ENCODE data around the gene RAB1B.
A peak's percentile ranks its signal among the peaks of the same experiment; 100 is the strongest.
"Not testable (repeated sequence)": the region's sequence is repeated elsewhere in the genome, so short reads cannot be mapped to it uniquely, and the experiment has no call there.

RAB1B gene

GRCh38 chr11:66310324-66310723 lies 41.9 kb downstream of the RAB1B start:
- no peak for TF ChIP-seq CTCF (IDR thresholded peaks at IDR 0.05; ENCODE audit: insufficient read depth, low read length, poor library complexity, severe bottlenecking)
- DNase-seq (ENCODE audit: extremely low read depth, insufficient read length): no peak
- H3K4me3 ChIP-seq (replicated peaks; ENCODE audit: low read depth, low read length): no peak overlapping the region
- H3K27me3 ChIP-seq (replicated peaks; ENCODE audit: control insufficient read depth, insufficient read depth, low read length): no peaks in the 10 kb centered on the region
- H3K36me3 ChIP-seq (ENCODE audit: control insufficient read depth, insufficient read depth, low read length): no peaks in the 10 kb centered on the region

- H3K4me3 ChIP-seq (replicated peaks; ENCODE audit: low read depth, low read length); DNase-seq (ENCODE audit: extremely low read depth, insufficient read length); H3K27me3 ChIP-seq (replicated peaks; ENCODE audit: control insufficient read depth, insufficient read depth, low read length); H3K36me3 ChIP-seq (ENCODE audit: control insufficient read depth, insufficient read depth, low read length): not testable (repeated sequence)
Measured at GRCh38 chr11:66310803-66311440, 42.5 kb downstream of the RAB1B start.

GRCh38 chr11:66311470-66311964 lies 43.1 kb downstream of the RAB1B start:
- Histone ChIP-seq H3K27me3 (replicated peaks; ENCODE audit: control insufficient read depth, insufficient read depth, low read length) (no peaks in the 10 kb centered on the region; the same call in 1 of the 2 replicates), H3K36me3 (ENCODE audit: control insufficient read depth, insufficient read depth, low read length) (no peaks in the 10 kb centered on the region), H3K4me3 (replicated peaks; ENCODE audit: low read depth, low read length) (peak overlapping the region; percentile 67)
- no peak for DNase-seq (ENCODE audit: extremely low read depth, insufficient read length)
- TF ChIP-seq CTCF (IDR thresholded peaks at IDR 0.05; ENCODE audit: insufficient read depth, low read length, poor library complexity, severe bottlenecking): no peak

- Histone ChIP-seq H3K27me3 (replicated peaks; ENCODE audit: control insufficient read depth, insufficient read depth, low read length) (no peaks in the 10 kb centered on the region; the same call in 1 of the 2 replicates), H3K4me3 (replicated peaks; ENCODE audit: low read depth, low read length) (peak overlapping the region; percentile 67), H3K36me3 (ENCODE audit: control insufficient read depth, insufficient read depth, low read length) (no peaks in the 10 kb centered on the region)
- DNase-seq (ENCODE audit: extremely low read depth, insufficient read length): peak; percentile 94
- peak; percentile 95 for TF ChIP-seq CTCF (IDR thresholded peaks at IDR 0.05; ENCODE audit: insufficient read depth, low read length, poor library complexity, severe bottlenecking)
Measured at GRCh38 chr11:66311965-66312548, 43.6 kb downstream of the RAB1B start.

GRCh38 chr11:66312549-66313320 lies 44.3 kb downstream of the RAB1B start:
- DNase-seq (ENCODE audit: extremely low read depth, insufficient read length): peak; percentile 92
- Histone ChIP-seq H3K4me3 (replicated peaks; ENCODE audit: low read depth, low read length) (peak overlapping the region; percentile 67), H3K27me3 (replicated peaks; ENCODE audit: control insufficient read depth, insufficient read depth, low read length) (no peaks in the 10 kb centered on the region; the same call in 1 of the 2 replicates), H3K36me3 (ENCODE audit: control insufficient read depth, insufficient read depth, low read length) (no peaks in the 10 kb centered on the region)
- TF ChIP-seq CTCF (IDR thresholded peaks at IDR 0.05; ENCODE audit: insufficient read depth, low read length, poor library complexity, severe bottlenecking): no peak

Measured in GM06990 (cell line).